ENCODE data around the gene RBM15B. TPM values are rescaled to one million over a fixed set of nuclear protein-coding genes. Genes with fewer than 3 reads are reported as not detected.

Gene RBM15B
- total RNA-seq, 1 experiment from 2014 or later, result 35.6 TPM

DNA sequence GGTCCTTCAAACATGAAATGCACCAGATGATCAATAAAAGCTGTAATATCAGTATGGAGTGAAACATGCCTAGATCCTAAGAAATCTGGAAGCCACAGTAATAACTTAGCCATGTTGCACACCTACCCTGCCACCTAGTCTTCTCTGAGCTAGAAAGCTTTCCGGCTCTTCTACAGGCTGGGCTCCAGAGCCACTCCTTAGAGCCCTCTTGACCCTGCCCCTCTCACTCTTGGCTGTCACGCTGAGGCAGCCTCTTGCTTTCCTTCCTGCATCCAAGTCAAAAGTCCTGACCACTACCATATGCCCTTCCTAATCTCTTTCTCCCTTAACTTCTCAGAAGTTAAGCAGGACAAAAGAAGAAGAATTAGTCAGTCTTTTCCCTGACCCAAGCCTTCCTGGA, 17.7 kb downstream of the RBM15B start:
- in situ Hi-C loops (cut with HindIII; ENCODE audit: low pct_unique_long_range_greater_than_20kb, low sequenced_read_pairs), result no loop called here
- no peak for DNase-seq (ENCODE audit: low read depth)

- DNase-seq (ENCODE audit: low read depth), result no peak
- in situ Hi-C loops (cut with HindIII; ENCODE audit: low pct_unique_long_range_greater_than_20kb, low sequenced_read_pairs), result no loop called here
These were observed 31.1 kb downstream of the RBM15B start for GRCh38 chr3:51422211-51422610.

DNA sequence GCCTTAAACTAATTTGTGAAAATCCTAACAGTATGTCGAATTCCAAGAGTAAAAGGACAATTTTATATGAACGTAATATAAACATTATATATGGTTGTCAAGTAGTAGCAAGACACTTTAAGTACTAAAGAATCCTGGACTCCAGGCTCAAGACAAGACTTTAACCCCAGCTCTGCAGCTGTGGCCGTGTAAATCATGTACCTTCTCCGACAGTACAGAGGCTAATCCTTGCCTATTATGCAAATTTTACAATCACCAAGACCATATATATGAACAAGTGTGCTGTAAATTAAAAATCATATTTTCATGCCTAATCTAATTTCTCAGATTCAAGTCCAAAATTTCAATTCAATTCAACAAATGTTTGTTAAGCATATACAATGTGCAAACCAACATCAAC, 35.8 kb downstream of the RBM15B start:
- in situ Hi-C loops (cut with HindIII; ENCODE audit: low pct_unique_long_range_greater_than_20kb, low sequenced_read_pairs), result no loop called here
- no peak for DNase-seq (ENCODE audit: low read depth)

DNA sequence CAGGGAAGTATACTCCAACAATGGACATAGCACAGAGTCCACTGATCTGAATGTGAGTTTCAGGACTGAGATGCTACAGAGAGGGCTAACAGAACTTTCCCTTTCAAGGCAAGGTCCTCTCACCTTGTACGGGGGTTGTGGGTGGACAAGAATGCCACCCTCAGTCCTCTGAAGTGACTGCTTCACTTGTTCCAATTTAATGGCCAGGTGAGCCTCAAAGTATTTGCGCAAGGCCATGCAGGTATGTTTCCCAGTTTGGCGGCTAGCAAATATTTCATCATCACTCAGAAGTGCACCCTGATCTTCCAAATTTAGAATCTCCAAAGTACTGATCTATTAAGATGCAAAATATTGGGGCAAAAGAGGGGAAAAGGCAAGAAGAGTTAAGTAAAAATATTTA, 38.1 kb downstream of the RBM15B start:
- in situ Hi-C loops (cut with HindIII; ENCODE audit: low pct_unique_long_range_greater_than_20kb, low sequenced_read_pairs), result no loop called here
- no peak for DNase-seq (ENCODE audit: low read depth)

DNA sequence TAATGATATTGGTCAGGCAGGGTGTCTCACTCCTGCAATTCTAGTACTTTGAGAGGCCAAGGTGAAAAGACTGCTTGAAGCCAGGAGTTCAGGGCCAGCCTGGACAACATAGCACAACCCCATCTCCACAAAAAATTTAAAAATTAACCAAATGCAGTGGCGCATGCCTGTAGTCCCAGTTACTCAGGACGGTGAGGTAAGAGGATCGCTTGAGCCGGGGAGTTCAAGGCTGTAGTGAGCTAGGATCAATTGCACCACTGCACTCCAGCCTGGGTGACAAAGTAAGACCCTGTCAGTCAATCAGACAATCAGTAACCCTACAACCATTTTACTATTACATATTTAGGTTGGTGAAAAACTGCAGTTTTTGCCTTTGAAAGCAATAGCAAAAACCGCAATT, 43.0 kb downstream of the RBM15B start:
- in situ Hi-C loops (cut with HindIII; ENCODE audit: low pct_unique_long_range_greater_than_20kb, low sequenced_read_pairs), result no loop called here
- no peak for DNase-seq (ENCODE audit: low read depth)

- DNase-seq (ENCODE audit: low read depth), result peak; percentile 4
- in situ Hi-C loops (cut with HindIII; ENCODE audit: low pct_unique_long_range_greater_than_20kb, low sequenced_read_pairs), result no loop called here
These were observed 43.8 kb downstream of the RBM15B start for GRCh38 chr3:51434746-51435327.

DNA sequence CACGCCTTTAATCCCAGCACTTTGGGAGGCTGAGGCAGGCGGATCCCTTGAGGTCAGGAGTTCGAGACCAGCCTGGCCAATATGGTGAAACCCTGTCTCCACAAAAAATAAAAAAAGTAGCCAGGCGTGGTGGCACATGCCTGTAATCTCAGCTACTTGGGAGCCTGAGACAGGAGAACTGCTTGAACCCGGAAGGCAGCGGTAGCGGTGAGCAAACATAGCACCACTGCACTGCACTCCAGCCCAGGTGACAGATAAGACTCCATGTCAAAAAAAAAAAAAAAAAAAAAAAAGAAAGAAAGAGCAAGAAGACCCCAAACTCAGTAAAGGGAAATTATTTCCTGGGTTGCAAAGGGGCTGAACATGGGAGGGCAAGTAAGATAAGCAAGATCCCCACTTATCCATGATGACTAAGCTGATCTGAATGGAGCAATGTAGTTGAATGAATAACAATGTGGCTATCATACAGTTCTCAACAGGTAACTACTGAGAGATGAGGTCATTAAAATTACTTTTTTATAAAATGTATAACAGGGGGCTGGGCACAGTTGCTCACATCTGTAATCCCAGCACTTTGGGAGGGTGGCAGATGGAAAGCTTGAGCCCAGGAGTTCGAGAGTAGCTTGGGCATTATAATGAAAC, 46.0 kb downstream of the RBM15B start:
- in situ Hi-C loops (cut with HindIII; ENCODE audit: low pct_unique_long_range_greater_than_20kb, low sequenced_read_pairs), result no loop called here
- DNase-seq (ENCODE audit: low read depth), result no peak

DNA sequence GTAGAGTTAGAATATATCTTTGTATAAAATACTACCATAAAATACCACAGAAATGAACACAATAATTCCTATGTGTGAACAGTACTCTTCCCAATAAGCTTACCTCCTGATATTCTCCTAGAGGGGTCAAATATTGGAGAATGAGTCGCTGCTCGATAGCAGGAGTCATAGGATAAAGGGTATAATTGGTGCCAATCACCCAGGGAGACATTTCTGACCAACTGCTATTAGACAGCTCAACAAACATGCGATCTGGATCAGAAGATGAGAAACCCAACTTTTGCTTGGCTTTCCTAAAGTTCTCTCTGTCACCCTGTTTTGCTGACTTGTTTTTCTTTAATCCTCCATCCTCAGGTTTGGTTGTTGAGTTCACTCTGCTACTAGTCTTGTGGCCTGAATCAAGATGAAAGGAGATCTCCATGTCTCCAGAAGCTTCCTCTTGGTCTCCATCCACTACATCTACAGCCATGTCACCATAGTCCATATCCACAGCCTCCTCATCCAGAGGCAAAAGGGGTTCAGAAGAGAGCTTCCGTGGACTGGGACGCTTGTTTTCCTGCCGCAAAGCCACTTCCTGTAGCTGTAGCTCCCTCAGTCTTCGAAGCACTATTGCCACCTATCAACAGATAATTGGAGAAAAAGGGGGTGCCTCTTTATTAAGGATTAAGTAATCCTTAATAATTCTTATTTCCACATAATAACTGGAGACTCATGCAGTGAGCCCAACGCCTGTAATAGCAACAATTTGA, 50.4 kb downstream of the RBM15B start:
- in situ Hi-C loops (cut with HindIII; ENCODE audit: low pct_unique_long_range_greater_than_20kb, low sequenced_read_pairs), result no loop called here
- DNase-seq (ENCODE audit: low read depth), result no peak

- DNase-seq (ENCODE audit: low read depth), result no peak
- in situ Hi-C loops (cut with HindIII; ENCODE audit: low pct_unique_long_range_greater_than_20kb, low sequenced_read_pairs), result no loop called here
These were observed 54.6 kb downstream of the RBM15B start for GRCh38 chr3:51445544-51446280.

Other genes starting within 250 kb of the RBM15B start
- gene MANF, start 6.0 kb upstream of the RBM15B start, total RNA-seq (2014; rRNA removed; shearing (Covaris generic); ENCODE audit: low replicate concordance), result 103 and 108 TPM in 2 replicates
- 3.0 and 6.6 TPM in 2 replicates for gene DCAF1, start 108.7 kb downstream of the RBM15B start, total RNA-seq (2014; rRNA removed; shearing (Covaris generic); ENCODE audit: low replicate concordance)
- 5.8 and 11.1 TPM in 2 replicates for gene RAD54L2, start 147.4 kb downstream of the RBM15B start, total RNA-seq (2014; rRNA removed; shearing (Covaris generic); ENCODE audit: low replicate concordance)

All from Caki2 (cell line).